NCI-H2029 treated with DMSO at 0.1 percent for 48 hours (cell line): ENCODE measurements around the gene CALHM6.

ENCODE experiments used
- DNase-seq: peaks from one replicate; lab custom pipeline; 2025; lab: John Stamatoyannopoulos, UW

Gene CALHM6

DNA sequence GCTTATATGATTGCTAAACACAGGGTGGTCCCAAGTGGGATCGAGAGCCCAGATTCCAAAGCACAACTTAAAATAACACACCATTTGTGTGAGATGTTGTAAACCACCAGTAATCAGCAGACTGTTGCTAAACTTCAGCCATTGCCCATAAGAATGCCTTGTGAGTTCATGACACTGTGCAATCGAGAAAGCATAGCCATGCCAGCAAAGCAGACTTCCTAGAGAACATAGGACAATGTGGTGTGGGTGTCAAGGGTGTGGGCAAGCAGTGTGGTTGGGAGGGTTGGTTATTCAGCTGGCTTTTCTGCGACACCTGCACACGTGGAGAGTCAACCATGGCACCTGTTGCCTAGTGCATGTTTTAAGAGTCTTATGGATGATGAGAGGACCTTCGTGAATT lies 16.1 kb upstream of the CALHM6 start:
- peak; percentile 100 for DNase-seq

GRCh38 chr6:116446399-116446798 lies 14.8 kb upstream of the CALHM6 start:
- peak; percentile 94 for DNase-seq

DNA sequence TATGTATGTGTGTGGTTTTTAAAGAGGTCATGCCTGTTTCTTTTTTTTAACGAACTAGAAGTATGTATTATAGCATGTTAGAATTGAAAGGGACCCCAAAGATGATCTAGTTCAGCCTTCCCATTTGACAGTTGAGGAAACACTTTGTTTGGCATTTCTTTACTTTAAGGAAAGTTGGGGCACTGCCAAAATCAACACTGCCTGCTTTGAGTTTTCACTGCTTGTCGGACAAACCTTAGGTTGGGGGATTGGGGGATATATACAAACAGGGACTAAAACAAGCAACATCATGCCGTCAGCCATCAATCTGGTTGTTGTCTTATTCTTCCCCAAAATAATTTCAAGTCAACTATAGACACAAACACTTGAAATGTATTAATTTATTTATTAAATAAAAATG lies 14.1 kb upstream of the CALHM6 start:
- peak; percentile 95 for DNase-seq

DNA sequence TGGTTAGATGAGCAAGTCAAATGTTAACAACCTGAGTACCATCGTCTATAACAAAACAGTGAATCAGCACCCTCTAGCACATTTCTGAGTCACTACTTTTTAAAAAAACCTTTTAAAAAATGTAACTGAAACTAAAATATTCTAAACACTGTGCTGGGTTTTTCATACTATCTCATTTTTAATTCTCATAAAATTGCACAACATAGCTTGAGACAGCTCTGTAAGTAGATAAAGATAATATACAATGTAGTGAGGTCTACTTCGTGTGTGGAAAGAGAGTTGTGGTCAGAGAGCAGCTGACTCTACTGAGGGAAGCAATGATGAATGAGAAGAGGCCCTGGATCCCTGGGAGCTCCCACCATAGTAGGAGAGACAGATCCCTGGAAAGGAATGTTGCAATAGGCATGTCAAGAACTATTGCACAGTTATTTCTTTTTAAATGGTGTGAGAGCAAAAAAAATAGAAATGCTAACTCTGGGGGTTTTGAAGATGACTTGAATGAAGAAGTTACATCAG lies 13.6 kb upstream of the CALHM6 start:
- DNase-seq: peak; percentile 95

DNA sequence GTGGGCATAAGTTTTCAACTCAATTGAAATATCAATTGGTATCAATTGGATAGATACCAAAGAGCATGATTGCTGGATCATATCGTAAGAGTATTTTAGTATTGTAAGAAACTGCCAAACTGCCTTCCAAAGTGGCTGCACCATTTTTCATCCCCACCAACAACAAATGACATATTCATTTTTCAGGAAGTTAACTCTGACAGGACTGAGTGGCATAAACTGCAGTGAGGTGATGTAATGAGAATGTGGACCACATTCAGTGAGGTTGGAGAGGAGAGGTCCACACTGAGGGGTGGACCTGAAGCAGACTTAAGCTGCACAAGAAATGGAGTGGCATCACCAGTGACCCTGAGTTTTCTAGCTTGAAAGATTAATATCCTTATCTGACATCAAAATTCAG lies 11.6 kb upstream of the CALHM6 start:
- DNase-seq: no peak

- DNase-seq: peak; percentile 100
Observed at GRCh38 chr6:116450185-116450710, 10.9 kb upstream of the CALHM6 start.

DNA sequence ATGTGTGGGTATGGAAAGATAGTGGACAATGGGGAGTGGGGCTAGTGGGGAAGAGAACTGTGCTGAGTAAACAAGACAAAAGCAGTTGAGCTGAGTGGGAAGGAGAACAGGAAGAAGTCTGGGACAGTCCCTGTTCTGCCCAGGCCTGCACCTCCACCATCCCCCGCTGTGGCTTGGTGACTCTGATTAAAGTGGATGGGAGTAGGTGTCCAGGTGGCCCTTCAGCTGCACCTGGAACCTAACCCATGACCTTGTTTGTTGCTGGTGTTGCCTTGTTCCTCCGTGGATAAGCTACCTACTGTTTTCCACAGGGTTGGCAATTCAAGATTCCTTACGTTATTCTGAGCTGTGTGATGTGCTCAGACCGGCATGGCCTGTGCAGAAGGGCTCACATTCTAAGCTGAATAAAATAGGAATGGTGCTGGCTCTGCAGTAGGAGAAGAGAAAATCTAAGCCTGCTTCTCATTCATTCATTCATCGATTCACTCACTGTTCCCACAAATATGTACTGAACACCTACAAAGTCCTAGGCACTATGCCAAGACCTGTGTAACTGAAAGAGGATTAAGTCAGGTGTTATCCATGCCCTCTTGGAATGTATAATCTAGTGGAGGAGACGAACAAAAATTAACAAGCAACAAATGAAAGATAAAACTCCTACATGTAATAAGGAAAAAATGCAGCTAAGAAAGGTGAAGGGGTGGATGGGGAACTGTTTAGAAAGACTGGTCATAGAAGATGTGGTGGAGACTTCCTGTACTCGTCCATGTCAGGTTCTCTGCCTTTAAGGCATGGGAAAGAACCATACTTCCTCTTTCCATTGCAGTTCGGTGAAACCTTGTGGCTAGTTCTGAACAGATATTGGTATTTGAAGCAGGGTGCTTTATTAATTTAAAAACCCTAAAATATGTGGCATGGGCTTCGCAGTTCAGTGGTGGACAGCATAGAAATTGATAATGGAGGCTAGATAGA lies 10.1 kb upstream of the CALHM6 start:
- peak; percentile 100 for DNase-seq

- peak; percentile 89 for DNase-seq
Observed at GRCh38 chr6:116451916-116452315, 9.3 kb upstream of the CALHM6 start.

DNA sequence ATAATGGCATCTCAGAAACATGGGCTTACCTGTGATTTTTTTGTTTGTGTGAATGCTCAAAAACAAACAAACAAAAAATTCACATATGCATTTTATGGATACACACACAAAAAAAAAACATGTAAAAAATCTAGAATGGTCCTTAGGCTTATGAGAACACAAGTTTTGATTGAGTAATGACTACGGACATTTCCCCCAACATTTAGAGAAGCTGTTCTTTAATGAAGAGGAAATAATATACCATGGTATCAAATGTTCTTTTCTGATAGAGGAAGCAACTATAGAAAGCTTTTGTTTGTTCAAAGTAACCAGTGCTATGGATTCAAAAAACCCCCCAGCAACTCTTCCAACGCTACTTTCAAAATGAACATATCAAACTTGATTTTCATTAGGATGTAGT lies 8.6 kb upstream of the CALHM6 start:
- no peak for DNase-seq

DNA sequence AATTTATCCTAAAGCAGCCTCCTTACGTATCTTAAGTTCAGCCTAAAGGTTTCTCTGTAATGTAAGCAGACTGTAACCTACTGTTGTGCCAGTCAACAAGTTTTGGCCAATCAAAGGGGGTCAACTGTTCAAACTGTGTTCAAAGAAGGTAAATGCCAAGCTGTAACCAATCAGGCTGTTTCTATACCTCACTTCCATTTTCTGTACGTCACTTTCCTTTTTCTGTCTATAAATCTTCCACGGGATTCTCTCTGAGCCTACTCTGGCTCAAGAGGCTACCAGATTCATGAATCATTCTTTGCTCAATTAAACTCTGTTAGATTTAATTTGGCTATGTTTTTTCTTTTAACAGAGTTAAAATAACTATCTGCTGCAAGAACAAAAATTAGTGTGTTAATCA lies 5.1 kb upstream of the CALHM6 start:
- DNase-seq: no peak

GRCh38 chr6:116456927-116457326 lies 4.2 kb upstream of the CALHM6 start:
- DNase-seq: no peak

DNA sequence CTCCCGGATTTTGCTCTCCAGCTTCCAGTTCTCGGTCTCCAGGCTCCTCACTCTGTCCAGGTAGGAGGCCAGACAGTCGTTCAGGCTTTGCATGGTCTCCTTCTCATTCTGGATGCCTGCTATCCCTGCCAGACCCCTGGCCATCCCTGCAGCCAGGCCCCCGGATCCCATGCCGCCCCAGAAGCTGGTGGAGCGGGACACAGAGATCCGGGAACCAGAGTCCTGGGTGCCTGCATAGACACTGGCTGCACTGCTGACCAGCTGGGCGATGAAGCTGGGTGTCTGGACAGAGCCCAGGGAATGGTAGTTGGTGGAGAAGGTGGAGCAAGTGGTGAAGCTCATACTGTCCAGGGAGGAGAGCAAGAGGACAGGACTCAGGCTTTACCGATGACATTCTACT lies 2.9 kb upstream of the CALHM6 start:
- no peak for DNase-seq

- no peak for DNase-seq
Observed at GRCh38 chr6:116459927-116460326, 1.2 kb upstream of the CALHM6 start.

GRCh38 chr6:116461932-116462885 lies 1.0 kb downstream of the CALHM6 start:
- DNase-seq: peak; percentile 98

DNA sequence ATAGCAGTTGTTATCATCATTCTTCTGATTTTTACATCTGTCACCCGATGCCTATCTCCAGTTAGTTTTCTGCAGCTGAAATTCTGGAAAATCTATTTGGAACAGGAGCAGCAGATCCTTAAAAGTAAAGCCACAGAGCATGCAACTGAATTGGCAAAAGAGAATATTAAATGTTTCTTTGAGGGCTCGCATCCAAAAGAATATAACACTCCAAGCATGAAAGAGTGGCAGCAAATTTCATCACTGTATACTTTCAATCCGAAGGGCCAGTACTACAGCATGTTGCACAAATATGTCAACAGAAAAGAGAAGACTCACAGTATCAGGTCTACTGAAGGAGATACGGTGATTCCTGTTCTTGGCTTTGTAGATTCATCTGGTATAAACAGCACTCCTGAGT lies 2.1 kb downstream of the CALHM6 start:
- DNase-seq: peak; percentile 90

GRCh38 chr6:116465246-116465645 lies 4.1 kb downstream of the CALHM6 start:
- peak; percentile 96 for DNase-seq

DNA sequence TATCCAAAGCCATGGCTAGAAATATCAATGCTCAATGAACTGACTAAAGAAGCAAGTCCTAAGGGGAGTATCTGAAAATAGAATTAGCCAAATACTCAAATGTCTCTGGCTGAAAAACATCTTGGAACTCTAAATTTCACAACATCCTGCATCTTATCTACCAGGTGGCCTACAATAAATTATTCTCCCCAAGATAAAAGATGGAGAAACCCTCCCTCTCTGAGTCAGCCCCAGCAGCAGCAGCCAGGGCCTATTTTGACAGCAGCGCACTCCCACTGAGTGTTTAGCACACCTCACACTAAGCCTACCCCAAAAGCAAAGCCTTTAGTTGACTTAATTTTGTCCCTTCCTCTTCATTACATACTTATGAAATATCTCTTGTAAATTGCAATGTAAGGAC lies 5.9 kb downstream of the CALHM6 start:
- DNase-seq: no peak

DNA sequence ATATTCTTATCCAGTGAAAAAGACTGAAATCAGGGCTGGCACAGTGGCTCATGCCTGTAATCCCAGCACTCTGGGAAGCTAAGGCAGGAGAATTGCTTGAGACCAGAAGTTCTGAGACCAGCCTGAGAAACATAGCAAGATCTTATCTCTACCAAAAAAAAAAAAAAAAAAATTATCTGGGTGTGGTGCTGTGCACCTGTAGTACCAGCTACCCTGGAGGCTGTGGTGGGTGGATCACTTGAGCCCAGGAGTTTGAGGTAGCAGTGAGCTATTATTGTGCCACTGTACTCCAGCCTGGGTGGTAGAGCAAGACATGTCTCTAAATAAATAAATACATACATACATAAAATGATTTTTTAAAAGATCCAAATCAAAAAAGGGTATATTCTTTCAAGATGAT lies 6.3 kb downstream of the CALHM6 start:
- no peak for DNase-seq

GRCh38 chr6:116468293-116468692 lies 7.1 kb downstream of the CALHM6 start:
- DNase-seq: no peak

- DNase-seq: no peak
Observed at GRCh38 chr6:116471531-116471930, 10.4 kb downstream of the CALHM6 start.

- no peak for DNase-seq
Observed at GRCh38 chr6:116472706-116473105, 11.5 kb downstream of the CALHM6 start.

DNA sequence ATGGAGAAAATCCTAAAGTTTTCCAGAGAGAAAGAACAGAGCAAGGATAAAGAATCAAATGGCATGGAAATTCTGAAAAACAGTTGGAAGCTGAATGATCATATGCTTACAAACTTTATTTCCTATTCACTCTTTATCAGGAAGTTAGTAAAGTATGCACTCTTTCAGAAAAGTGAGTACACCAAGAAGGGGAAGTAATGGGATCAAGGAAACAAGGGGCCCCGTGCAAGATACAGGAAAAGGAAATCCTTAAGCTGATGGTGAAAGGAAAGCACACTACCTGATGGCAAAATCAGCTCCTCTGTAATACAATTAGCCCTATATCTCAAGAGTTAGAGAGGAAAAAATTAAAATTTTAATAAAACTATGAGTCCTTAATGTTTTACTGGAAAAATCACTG lies 14.0 kb downstream of the CALHM6 start:
- DNase-seq: no peak
